Hair follicle dermal papilla cell (primary cell): ENCODE measurements around the gene HTT-AS. TPM values are rescaled to one million over a fixed set of nuclear protein-coding genes. Genes with fewer than 3 reads are reported as not detected.

Source experiments
- small RNA-seq: library from RNA; depleted of rRNA; stranded (forward); fragments of <200 nt; gene quantifications from one replicate; pipeline ENCODE3, GENCODE V24; 2012
- total RNA-seq: library from RNA; depleted of rRNA; stranded (reverse); fragments of >200 nt; gene quantifications from 2 replicates; pipeline ENCODE4 v1.2.3, GENCODE V29; 2012

Gene HTT-AS
- not detected in 2 replicates for total RNA-seq

GRCh38 chr4:3074078-3074845, at the start of gene HTT-AS, which contains the start of gene HTT:
Gene HTT-AS (minus strand): TSS chr4:3074538.
Gene HTT (plus strand): TSS chr4:3074681. CDS start chr4:3074826, 145 bp downstream.

Small RNA genes lying within 50 kb of the gene (small RNA-seq; reads per million reads assigned to genes)
- gene RF02134 (not detected), gene RF02135 (not detected), gene RNU6-204P (1.2 reads per million, percentile 25 among the genes with 10 or more reads in this experiment)

Other genes with a start within 250 kb of the HTT-AS start
- 200 and 201 TPM in 2 replicates for gene ADD1, start 230.7 kb downstream of the HTT-AS start, total RNA-seq
- gene NOP14, start 111.1 kb downstream of the HTT-AS start, total RNA-seq = 20.2 and 21.4 TPM in 2 replicates
- 5.7 and 6.0 TPM in 2 replicates for gene GRK4, start 111.0 kb downstream of the HTT-AS start, total RNA-seq
- gene HTT, start 143 bp upstream of the HTT-AS start, total RNA-seq = 37.4 and 43.0 TPM in 2 replicates
- 0.85 and 1.3 TPM in 2 replicates for gene MSANTD1, start 174.6 kb upstream of the HTT-AS start, total RNA-seq
- gene RGS12, start 218.5 kb upstream of the HTT-AS start, total RNA-seq = 18.5 and 52.1 TPM in 2 replicates